ENCODE data around the gene ADAMTS9. TPM values are rescaled to one million over a fixed set of nuclear protein-coding genes. Genes with fewer than 3 reads are reported as not detected.

Gene ADAMTS9
- total and polyA plus RNA-seq, 2 donors (not counting 1 experiment from before 2014, with no cell fraction given) = not detected

DNA sequence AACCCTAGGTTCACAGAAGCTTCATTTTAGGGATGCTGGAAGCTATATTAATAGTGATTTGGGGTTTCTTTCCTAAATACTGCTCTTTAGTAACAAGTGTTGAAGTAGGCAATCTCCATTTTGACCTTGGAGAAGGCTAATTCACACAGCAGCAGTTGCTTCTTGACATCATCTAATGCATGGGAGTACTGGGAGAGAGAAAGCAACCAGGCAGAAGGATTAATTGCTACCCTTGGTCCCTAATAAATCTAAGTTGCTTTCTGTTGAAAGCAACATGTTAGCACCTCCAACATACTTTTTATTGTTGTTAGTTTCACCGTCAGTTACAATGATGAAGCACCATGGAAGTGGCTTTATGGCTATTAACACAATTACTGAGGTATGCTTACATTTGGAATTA lies 96.2 kb downstream of the ADAMTS9 start:
- ATAC-seq (ENCODE audit: low read depth) = no peak
- H3K4me3 Mint-ChIP-seq = no peak overlapping the region
- no peaks in the 10 kb centered on the region for H3K79me2 ChIP-seq (ENCODE audit: control insufficient read depth, insufficient read depth, low read length)
- H2AFZ ChIP-seq (ENCODE audit: insufficient read depth, low read depth, low read length, poor library complexity, severe bottlenecking) = no peak overlapping the region
- no peaks in the 10 kb centered on the region for H3K27me3 Mint-ChIP-seq
- H3K4me1 ChIP-seq (ENCODE audit: control insufficient read depth in 2 of 2, insufficient read depth in 2 of 2, low read length in 2 of 2) = no peaks in the 10 kb centered on the region
- DNase-seq = no peak
- H3K9me3 ChIP-seq (ENCODE audit: control extremely low read depth in 1 of 3, control insufficient read depth in 2 of 3, insufficient read depth in 1 of 3, low read length in 2 of 3) = no peaks in the 10 kb centered on the region
- no CpG with 5 or more reads among the region's 1 CpG for WGBS (ENCODE audit: insufficient coverage)
- POLR2A ChIA-PET = no interaction called here
- no peaks in the 10 kb centered on the region for H3K27me3 ChIP-seq (replicated peaks in 1 of 4; ENCODE audit: control extremely low read depth in 1 of 4, control insufficient read depth in 3 of 4, insufficient read depth in 4 of 4, low read length in 3 of 4)
- intact Hi-C loops (cut with micrococcal nuclease) = no loop called here
- H3K9me3 Mint-ChIP-seq (ENCODE audit: insufficient read depth) = no peaks in the 10 kb centered on the region
- no peak overlapping the region for H3K4me3 ChIP-seq (ENCODE audit: control extremely low read depth in 1 of 5, extremely low read depth in 1 of 5, insufficient read depth in 1 of 5, low read depth in 2 of 5, low read length in 4 of 5)
- H3K9ac ChIP-seq (ENCODE audit: low read length) = no peak overlapping the region
- H4K20me1 ChIP-seq (ENCODE audit: control insufficient read depth, insufficient read depth, low read length, poor library complexity, severe bottlenecking) = no peaks in the 10 kb centered on the region
- TF ChIP-seq EZH2 (IDR thresholded peaks at IDR 0.05; ENCODE audit: borderline replicate concordance, insufficient read depth, low read depth, low read length, poor library complexity, severe bottlenecking) = no peak
- TF ChIP-seq, protein P1, sequence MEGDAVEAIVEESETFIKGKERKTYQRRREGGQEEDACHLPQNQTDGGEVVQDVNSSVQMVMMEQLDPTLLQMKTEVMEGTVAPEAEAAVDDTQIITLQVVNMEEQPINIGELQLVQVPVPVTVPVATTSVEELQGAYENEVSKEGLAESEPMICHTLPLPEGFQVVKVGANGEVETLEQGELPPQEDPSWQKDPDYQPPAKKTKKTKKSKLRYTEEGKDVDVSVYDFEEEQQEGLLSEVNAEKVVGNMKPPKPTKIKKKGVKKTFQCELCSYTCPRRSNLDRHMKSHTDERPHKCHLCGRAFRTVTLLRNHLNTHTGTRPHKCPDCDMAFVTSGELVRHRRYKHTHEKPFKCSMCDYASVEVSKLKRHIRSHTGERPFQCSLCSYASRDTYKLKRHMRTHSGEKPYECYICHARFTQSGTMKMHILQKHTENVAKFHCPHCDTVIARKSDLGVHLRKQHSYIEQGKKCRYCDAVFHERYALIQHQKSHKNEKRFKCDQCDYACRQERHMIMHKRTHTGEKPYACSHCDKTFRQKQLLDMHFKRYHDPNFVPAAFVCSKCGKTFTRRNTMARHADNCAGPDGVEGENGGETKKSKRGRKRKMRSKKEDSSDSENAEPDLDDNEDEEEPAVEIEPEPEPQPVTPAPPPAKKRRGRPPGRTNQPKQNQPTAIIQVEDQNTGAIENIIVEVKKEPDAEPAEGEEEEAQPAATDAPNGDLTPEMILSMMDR (IDR thresholded peaks at IDR 0.05) = no peak
- no peak overlapping the region for H3K27ac Mint-ChIP-seq
- no peak overlapping the region for H3K27ac ChIP-seq (ENCODE audit: low read length in 2 of 2)
- no peak overlapping the region for H3K4me2 ChIP-seq (replicated peaks; ENCODE audit: low read depth, low read length, poor library complexity, severe bottlenecking)
- H3K36me3 ChIP-seq (replicated peaks in 1 of 2; ENCODE audit: control extremely low read depth in 1 of 2, control insufficient read depth in 1 of 2, extremely low read depth in 1 of 2, insufficient read depth in 2 of 2, low read length in 1 of 2) = no peaks in the 10 kb centered on the region
- CTCF ChIA-PET = no interaction called here
- no peaks in the 10 kb centered on the region for H3K4me1 Mint-ChIP-seq

GRCh38 chr3:64588380-64588779 lies 99.4 kb downstream of the ADAMTS9 start:
- Histone ChIP-seq H3K27ac (ENCODE audit: low read length in 2 of 2) (no peak overlapping the region), H3K27me3 (replicated peaks in 1 of 4; ENCODE audit: control extremely low read depth in 1 of 4, control insufficient read depth in 3 of 4, insufficient read depth in 4 of 4, low read length in 3 of 4) (no peaks in the 10 kb centered on the region), H3K4me3 (ENCODE audit: control extremely low read depth in 1 of 5, extremely low read depth in 1 of 5, insufficient read depth in 1 of 5, low read depth in 2 of 5, low read length in 4 of 5) (no peak overlapping the region), H3K4me2 (replicated peaks; ENCODE audit: low read depth, low read length, poor library complexity, severe bottlenecking) (no peak overlapping the region), H2AFZ (ENCODE audit: insufficient read depth, low read depth, low read length, poor library complexity, severe bottlenecking) (no peak overlapping the region), H3K4me1 (ENCODE audit: control insufficient read depth in 2 of 2, insufficient read depth in 2 of 2, low read length in 2 of 2) (no peaks in the 10 kb centered on the region), H3K9ac (ENCODE audit: low read length) (no peak overlapping the region), H3K79me2 (ENCODE audit: control insufficient read depth, insufficient read depth, low read length) (no peaks in the 10 kb centered on the region), H3K36me3 (replicated peaks in 1 of 2; ENCODE audit: control extremely low read depth in 1 of 2, control insufficient read depth in 1 of 2, extremely low read depth in 1 of 2, insufficient read depth in 2 of 2, low read length in 1 of 2) (no peaks in the 10 kb centered on the region), H3K9me3 (ENCODE audit: control extremely low read depth in 1 of 3, control insufficient read depth in 2 of 3, insufficient read depth in 1 of 3, low read length in 2 of 3) (no peaks in the 10 kb centered on the region), H4K20me1 (ENCODE audit: control insufficient read depth, insufficient read depth, low read length, poor library complexity, severe bottlenecking) (no peaks in the 10 kb centered on the region)
- H3K9me3 Mint-ChIP-seq (ENCODE audit: insufficient read depth) = no peaks in the 10 kb centered on the region
- POLR2A ChIA-PET = no interaction called here
- ATAC-seq (ENCODE audit: low read depth) (no peak), DNase-seq (no peak)
- intact Hi-C loops (cut with micrococcal nuclease) = no loop called here
- no peak overlapping the region for H3K27ac Mint-ChIP-seq
- no peak for TF ChIP-seq EZH2 (IDR thresholded peaks at IDR 0.05; ENCODE audit: borderline replicate concordance, insufficient read depth, low read depth, low read length, poor library complexity, severe bottlenecking)
- TF ChIP-seq, protein P1 (IDR thresholded peaks at IDR 0.05) = no peak
- H3K4me3 Mint-ChIP-seq = no peak overlapping the region
- 100% methylated on average over 1 of the region's 1 CpG for WGBS (ENCODE audit: insufficient coverage)
- no peaks in the 10 kb centered on the region for H3K4me1 Mint-ChIP-seq
- CTCF ChIA-PET = no interaction called here
- H3K27me3 Mint-ChIP-seq = no peaks in the 10 kb centered on the region

All from B cell (primary cell).